ENCODE results near the gene PRX.
"Not testable (repeated sequence)": the region's sequence is repeated elsewhere in the genome, so short reads cannot be mapped to it uniquely, and the experiment has no call there.

Gene PRX

DNA sequence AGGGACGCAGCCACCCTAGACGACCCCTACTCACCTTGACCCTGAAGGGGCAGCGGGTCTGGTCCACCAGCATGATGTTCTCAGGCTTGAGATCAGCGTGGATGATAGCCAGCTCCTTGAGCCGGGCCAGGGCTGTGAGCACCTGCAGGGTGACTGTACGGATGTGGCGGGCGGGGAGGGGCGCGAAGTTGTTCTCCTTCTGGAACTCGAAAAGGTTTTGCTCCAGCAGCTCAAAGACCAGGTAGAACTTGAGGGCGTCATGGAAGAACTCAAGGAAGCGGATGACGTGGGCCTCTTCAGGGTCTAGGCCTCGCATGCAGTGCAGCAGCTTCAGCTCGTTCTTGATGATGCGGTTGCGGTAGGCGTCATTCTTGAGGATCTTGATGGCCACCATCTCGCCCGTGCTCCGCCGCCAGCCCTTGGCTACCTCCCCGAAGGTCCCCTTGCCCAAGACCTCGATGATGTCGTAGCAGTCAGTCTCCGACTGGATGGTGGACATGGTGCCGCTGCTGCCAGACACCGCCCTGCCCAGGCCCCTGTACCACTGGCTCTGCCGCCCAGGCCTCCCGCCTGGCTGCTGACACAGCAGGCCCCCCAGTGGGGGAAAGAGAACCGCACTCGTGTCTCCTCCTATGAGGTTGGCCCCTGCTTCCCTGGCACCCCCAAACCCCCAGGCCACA is 23.6 kb downstream of the PRX start:
- no peak for DNase-seq (ENCODE audit: low read depth)

DNA sequence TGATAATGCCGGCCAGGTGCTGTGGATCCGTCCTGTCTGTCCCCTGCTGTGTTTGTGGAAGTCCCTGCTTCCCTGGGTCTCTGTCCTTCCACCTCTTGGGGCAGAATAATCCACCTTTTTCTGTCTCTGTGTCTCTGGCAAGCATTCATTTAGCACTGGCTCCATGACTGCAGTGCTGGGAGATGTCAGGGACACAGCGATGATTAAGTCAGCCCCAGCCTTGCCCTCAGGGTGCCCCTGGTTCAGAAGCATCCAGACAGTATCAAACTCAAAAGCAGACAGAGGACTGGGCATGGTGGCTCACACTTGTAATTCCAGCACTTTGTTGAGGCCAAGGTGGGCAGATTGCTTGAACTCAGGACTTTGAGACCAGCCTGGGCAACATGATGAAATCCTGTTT is 24.7 kb downstream of the PRX start:
- DNase-seq (ENCODE audit: low read depth) = no peak

GRCh38 chr19:40387155-40387554 is 26.0 kb downstream of the PRX start:
- DNase-seq (ENCODE audit: low read depth) = no peak

DNA sequence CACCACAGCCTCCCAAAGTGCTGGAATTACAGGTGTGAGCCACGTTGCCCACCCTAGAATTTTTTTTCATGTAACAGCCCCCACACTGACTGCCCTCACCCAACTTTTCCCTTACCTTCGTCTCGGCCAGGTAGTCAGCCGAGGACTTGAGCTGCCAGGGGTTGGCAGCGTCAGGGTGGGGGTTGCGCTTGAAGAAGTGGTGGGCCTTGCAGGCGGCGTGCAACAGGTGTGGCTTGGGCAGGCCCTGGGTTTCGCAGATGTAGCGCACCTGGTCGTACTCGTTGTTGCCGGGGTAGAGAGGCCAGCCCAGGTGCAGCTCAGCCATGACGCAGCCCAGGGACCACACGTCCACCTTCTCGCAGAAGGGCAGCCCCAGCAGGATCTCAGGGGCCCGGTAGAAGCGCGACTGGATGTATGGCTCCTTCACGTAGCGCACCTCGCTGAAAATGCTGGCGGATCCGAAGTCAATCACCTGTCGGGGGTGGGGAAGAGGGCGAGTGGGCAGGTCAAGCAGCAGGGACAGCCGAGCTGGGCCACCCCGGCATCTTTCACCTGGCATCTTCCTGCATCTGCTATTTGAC is 29.4 kb downstream of the PRX start:
- DNase-seq (ENCODE audit: low read depth) = no peak

DNA sequence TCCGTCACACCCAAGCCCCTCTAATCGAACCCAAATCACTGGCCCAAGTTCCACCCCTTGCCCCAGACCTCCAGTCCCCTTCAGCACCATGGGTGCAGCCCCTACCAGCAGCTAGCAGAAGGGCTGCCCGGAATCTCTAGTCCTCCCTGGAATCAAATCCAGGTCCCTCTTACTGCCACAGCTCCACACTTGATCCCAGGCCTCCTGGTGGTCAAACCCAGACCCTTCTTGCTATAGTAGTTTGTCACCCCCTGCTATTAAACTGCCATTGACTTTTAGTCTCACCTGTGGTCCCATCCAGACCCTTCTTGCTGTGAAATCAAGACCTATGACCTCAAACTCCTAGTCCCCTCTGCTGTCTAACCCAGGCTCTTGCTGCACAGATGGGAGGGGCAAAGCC is 31.9 kb downstream of the PRX start:
- DNase-seq (ENCODE audit: low read depth) = no peak

- no peak for DNase-seq (ENCODE audit: low read depth)
These were observed 32.8 kb downstream of the PRX start for GRCh38 chr19:40380199-40381037.

DNA sequence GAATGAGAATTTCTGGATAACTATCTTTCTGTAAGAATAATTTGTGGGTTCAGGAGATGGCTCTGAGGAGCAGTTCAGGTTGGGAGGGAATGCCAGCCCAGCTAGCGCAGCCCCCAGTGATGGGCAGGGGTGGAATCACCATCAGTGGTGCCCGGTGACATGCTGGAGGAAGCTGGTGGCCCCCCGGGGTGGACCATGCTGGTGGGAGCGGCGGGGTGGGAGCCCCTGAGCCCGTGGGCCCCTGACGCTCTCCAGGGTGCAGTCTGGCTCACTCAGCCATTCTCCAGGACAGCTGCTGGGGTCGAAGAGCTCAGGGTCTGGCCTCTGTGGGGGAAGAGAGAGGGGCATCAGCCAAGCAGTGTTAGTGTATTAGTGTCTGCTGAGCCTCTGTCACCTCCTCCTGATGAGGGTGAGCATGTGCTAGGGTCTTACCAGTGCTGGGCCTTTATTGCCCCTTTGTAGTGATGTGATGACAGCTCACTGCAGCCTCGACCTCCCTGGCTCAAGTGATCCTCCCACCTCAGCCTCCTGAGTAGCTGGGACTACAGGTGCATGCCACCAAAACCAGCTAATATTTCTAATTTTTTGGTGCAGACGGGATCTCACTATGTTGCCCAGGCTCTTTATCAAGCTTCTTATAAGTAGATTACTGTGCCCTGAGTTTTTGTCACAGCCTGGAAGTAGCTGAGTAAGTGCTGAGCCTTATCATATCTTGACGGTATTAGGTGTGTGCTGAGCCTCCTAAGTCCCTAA is 33.6 kb downstream of the PRX start:
- DNase-seq (ENCODE audit: low read depth) = no peak

DNA sequence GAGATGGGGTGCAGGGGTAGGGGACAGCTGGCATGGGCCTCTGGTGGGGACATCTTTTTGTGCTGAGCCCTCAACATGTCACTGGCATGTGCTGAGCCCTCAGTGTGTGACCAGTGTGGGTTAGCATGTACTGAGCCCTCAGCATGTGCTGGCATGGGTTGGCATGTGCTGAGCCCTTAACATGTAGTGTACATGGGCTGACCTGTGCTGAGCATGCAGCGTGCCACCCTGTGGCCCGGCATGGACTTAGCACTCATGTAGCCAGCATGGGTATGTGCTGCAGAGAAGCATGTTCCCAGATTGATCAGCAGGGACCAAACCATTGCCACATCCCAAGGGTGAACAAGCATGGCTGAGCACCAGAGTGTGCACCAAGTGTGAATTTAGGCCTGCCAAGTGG is 34.7 kb downstream of the PRX start:
- no peak for DNase-seq (ENCODE audit: low read depth)

- DNase-seq (ENCODE audit: low read depth) = no peak
These were observed 35.2 kb downstream of the PRX start for GRCh38 chr19:40377876-40378385.

DNA sequence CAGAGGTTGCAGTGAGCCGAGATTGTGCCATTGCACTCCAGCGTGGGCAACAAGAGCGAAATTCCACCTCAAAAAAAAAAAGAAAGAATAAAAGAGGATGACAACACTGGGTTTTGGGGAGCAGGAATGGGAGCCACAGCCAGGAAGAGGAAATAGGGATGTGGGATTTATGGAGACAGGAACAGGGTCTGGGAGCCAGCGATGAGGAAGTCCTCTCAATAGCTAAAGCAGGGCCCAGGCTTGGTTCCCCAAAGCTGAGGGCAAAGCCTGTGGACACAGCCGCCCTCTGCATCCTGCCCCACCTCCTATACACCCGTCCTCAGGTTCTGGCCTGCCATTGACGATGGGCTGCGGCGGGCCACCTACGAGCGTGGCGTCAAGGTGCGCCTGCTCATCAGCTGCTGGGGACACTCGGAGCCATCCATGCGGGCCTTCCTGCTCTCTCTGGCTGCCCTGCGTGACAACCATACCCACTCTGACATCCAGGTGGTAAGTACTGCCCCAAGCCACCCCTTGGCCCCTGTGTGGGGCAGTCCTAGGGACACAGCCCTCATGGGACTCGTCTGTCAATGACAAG is 36.8 kb downstream of the PRX start:
- DNase-seq (ENCODE audit: low read depth) = no peak

GRCh38 chr19:40374084-40374483 is 39.1 kb downstream of the PRX start:
- no peak for DNase-seq (ENCODE audit: low read depth)

DNA sequence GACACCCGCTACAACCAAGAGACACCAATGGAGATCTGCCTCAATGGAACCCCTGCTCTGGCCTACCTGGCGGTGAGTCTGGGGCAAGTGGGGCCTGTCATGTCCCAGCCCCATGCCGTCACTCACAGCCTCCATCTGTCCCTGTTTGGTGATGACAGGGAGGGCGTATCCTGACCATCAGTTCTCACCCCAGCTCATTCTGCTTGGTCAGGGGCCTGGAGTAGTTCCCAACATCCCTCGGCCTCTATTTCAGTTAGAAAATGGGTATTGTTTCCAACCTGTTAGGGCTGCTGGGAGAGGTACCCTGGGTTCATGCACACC is 41.4 kb downstream of the PRX start:
- no peak for DNase-seq (ENCODE audit: low read depth)

DNA sequence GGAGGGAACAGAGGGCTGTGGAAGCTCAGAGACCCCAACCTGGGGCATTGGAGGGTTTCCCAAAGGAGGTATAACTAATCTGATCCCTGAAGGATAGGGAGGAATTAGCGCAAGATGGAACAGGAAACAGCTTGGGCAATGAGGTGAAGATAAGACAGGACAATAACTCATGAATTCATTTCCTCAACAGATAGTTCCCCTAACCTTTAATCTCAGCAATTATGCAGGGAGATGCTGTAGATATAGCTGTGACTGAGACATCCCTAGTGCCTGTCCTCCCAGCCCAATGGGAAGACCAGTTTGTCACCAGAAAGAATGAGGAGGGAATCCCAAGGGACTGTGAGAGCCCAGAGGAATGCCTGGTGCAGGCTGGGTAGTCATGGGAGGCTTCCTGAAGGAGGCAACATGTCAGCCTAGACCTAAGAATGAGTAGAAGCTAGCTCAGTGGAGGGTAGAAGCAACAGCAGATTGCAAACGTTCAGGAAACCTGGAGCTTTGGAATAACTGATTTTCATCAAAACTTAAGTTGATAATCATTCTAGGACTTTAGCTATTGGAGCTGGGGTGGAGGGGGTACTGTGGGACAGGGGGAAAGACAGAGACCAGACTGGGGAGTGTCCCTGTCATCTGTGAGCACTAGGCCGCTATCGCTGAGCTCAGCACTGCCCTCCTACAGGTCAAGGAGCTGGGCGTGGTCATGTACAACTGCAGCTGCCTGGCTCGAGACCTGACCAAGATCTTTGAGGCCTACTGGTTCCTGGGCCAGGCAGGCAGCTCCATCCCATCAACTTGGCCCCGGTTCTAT is 42.0 kb downstream of the PRX start:
- DNase-seq (ENCODE audit: low read depth) = no peak

- not testable (repeated sequence) for DNase-seq (ENCODE audit: low read depth)
These were observed 42.9 kb downstream of the PRX start for GRCh38 chr19:40370253-40370652.

GRCh38 chr19:40369797-40370196 is 43.4 kb downstream of the PRX start:
- no peak for DNase-seq (ENCODE audit: low read depth)

- no peak for DNase-seq (ENCODE audit: low read depth)
These were observed 45.4 kb downstream of the PRX start for GRCh38 chr19:40367577-40368434.

DNA sequence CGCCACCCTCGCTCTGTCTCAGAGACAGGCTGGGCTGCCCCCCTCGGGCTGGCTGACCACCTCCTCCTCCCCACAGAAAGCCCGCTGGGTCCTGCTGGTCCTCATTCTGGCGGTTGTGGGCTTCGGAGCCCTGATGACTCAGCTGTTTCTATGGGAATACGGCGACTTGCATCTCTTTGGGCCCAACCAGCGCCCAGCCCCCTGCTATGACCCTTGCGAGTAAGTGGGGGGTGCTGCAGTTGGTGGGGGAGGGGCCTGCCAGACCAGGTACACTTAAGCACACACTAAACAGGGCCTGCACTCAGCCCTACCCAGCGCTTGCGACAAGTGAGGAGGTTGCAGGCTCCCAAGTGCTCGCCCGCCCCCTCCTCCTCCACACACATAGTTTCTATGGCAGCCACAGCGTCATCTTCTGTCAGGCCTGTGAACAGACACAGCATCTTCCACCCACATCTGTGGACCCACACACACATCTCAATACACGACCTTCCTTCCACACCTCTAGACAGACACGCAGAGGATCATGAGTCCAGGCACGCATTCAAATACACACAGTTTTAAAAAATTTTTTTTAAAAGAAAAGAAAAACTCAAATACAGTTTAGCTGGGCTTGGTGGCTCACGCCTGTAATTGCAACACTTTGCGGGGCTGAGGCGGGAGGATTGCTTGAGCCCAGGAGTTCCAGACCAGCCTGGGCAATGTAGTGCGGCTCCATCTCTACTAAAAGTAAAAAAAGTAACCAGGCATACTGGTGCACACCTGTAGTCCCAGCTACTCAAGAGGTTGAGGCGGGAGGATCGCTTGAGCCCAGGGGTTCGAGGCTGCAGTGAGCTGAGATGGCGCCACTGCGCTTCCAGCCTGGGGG is 46.2 kb downstream of the PRX start:
- DNase-seq (ENCODE audit: low read depth) = no peak

DNA sequence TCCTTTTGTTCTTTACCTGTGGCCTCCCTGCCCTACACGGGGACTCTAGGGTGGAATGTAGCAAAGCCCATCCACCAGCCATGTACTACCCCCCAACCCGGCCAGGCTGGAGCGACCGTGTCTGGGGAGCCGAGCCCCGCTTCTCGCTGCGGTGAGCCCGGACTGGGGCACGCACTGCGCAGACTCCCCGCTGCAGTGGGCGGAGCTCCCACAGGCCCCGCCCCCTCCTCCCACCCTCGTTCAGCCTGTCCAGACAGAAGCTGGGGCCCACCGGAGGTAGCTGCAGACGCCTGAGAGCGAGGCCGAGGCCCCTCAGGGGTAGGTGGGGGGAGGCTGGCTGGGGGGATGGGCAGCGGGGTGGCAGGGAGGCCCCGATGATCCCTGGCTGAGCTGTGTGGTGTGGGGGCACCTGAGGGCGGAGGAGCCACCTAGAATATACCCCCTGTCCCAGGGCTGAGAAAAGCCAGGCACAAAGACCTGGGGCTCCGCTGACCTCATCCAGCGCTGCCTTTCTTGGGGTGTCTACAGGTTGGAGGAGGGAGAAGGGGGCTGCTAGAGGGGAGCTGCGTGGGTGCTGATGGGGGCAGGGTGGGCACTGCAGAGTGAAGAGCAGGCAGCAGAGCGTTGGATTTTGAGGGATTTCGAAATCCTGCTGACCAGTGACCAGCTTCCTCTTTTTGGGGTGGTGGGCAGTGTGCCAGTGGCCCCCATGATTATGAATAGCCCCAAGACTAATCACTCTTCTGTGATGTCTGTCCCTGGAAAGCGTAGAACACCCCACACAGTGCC is 47.4 kb downstream of the PRX start:
- no peak for DNase-seq (ENCODE audit: low read depth)

DNA sequence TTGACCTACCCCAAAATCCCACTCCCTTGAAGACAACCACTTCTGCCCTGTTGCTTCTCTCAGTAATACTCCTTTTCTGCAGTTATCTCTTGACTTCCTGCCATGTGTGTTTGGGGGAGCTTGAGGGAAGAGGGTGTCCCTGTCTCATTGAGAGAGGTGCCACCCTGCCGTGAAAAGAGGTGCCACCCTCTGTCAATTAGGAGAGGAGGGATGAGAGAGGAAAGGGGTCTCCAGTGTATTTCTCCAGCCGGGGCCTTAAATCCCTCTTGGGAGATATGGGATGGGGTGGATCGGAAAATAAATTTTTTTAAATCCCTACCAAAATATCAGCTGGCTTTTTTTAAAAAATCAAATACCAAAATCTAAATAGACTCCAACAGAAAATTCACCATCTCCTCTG is 48.2 kb downstream of the PRX start:
- no peak for DNase-seq (ENCODE audit: low read depth)

Measured in activated gamma-delta T cell treated with anti-CD3 and anti-CD28 coated beads, Interleukin-2, amount 50 U/mL, for 16 hours (primary cell).